GDM1 (cell line): Measurements from ENCODE around the gene SEMA6B.
A peak's percentile ranks its signal among the peaks of the same experiment; 100 is the strongest.

Experiments used
- DNase-seq: peaks from one replicate; lab custom pipeline; 2025; lab: John Stamatoyannopoulos, UW

The SEMA6B gene

GRCh38 chr19:4507804-4508203 is 51.7 kb downstream of the SEMA6B start:
- no peak for DNase-seq

DNA sequence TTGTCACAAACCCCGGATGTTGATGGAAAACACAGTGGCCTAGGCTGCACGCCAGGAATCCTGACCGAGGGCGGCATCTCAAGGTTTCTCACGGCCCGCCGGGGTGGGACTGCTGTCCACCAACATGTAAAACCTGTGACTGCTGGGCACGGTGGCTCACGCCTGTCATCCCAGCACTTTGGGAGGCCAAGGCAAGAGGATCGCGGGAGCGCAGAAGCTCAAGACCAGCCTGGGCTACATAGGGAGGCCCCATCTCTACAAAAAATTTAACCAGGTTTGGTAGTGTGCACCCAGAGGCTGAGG is 52.4 kb downstream of the SEMA6B start:
- no peak for DNase-seq

DNA sequence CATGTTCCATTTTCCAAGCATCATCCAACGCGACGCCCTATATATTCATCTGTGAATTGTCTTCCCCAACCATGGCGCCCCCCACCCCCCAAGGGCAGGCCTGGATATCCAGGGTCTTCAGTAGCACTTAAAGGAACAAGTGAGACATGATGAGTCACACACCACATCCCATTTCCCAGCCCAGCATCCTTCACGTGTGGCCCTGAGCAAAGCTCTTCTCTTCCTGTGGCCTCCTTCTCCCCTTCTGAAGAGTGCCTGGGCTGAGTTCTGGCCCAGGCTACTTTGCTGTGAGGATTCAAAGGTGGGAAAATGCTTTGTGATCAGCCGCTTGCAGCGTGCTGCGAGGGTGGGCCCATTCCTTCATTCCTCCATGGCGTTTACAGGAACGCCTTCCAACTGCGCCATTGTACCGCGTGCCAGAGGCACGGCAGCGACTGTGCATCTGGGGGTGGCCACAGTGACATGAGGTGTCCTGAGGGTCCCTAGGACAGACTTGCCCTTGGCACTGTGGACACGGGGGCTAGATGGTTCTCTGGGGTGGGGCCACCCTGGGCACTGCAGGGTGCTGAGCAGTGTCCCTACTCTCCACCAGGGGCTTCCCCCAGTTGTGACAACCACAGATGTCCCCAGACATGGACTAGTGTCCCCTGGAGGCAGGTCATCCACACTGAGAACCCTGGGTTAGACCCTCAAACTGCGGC is 52.9 kb downstream of the SEMA6B start:
- DNase-seq, result peak; percentile 35

- no peak for DNase-seq
Measured at GRCh38 chr19:4505570-4506448, 53.7 kb downstream of the SEMA6B start.

DNA sequence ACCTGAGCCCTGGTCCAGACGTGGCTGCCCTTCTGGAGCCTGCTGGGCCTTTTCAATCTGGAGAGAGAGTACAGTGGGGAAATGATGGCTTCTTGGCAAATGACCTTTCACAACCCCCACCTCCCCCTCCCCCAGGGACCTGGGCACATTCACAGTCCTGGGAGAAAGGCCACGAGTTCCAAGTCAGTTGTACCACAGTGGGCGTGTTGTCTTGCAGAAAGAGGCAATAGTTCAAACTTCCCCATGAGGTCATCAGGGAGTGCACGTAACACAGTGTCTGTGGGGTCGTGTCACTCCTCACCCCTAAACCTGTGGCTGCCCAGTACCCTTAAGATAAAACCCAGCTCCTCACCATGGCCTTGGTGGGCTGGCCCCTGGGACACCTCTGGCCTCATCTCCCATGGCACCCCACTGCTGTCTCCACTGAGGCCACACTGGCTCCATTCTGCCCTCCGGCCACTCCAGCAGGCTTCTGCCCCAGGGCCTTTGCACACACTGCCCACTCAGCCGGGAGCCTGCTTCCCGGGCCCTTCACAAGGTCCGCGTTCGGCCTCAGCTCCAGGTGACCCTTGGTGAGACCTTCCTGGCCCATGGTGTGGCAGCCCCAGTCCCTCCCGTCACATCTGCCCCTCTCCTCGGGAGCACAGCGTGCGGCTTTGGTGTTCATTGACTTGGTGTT is 54.5 kb downstream of the SEMA6B start:
- DNase-seq, result no peak

DNA sequence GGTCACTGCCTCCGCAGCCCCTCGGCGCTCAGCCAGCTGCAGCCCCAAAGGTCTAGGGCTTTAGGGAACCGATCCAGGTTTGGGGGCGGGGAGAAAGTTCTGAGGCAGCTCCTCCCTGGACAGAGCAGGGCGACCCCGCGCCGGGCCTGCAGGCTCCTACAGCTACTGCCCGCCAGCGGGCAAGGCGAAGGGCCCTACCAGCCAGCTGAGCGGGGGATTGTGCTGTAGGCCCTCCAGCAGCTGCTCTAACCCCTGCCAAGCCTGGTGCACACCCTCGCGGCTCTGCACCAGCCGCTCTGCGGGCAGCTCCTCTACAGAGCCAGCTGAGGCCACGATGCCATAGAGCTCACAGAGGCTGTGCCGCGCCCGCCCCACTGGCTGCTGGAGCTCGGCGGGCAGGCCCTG is 55.2 kb downstream of the SEMA6B start:
- no peak for DNase-seq

DNA sequence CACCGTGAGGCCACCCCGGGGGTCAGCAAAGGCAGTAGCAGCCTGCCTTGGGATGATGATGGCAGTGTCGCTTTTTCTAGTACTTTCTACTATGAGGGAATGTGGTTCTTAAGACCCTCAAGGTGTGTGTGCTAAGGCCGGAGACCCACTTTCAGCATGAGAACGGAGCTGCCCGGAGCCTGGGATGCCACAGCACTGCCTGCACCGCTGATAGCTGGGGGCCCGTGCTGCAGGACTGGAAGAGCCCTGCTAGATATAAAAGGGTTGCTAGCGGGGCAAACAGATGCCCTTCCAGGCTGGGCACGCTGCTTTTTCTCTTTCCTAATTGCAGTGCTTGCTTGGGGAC is 55.7 kb downstream of the SEMA6B start:
- DNase-seq, result no peak

DNA sequence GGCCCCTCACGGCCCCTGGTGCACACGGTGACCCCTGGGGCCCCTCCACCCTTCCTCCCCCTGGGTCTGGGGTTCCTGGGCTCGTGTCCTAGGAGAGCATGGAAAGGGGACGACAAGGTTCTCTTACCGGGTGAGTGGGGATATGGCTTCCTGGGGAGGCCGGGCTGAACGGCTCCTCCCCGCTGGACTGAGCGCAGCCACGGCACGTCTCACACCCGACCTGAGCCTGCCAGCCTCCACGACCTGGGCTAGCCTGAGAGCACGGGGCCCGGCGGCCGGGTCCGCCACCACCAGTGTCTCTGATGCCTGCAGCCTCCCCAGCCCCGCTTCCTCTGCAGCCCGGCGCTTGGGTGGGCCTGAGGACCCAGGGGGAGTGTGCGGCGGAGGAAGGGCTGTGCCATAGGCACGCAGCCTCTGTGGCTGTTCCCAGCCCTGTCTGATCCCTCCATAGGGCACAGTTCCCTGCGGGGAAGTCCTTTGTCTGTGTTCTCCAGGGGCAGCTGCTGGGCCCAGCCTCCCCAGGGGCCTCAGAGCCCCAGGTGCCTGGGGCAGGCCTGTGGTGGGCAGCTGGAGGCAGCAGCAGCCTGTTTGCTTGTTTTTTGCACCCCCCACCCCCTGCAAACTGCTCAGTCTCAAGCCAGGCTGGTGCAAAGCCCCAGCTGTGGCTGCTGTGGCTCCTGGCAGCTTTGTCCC is 56.2 kb downstream of the SEMA6B start:
- DNase-seq, result no peak

GRCh38 chr19:4502282-4503131 is 57.0 kb downstream of the SEMA6B start:
- no peak for DNase-seq

DNA sequence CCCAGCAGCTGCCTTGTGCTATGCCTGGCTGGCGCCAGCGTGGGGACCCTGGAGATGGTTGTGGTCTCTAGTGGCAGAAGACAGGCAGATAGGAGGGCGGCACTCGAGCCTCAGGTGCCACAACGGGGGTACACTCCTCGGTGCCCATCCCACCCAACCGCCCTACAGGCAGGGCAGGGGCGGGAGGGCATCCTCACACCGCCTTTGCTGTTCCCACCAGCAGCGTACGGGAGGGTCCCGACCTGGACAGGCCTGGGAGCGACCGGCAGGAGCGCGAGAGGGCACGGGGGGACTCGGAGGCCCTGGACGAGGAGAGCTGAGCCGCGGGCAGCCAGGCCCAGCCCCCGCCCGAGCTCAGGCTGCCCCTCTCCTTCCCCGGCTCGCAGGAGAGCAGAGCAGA is 57.8 kb downstream of the SEMA6B start:
- DNase-seq, result no peak

DNA sequence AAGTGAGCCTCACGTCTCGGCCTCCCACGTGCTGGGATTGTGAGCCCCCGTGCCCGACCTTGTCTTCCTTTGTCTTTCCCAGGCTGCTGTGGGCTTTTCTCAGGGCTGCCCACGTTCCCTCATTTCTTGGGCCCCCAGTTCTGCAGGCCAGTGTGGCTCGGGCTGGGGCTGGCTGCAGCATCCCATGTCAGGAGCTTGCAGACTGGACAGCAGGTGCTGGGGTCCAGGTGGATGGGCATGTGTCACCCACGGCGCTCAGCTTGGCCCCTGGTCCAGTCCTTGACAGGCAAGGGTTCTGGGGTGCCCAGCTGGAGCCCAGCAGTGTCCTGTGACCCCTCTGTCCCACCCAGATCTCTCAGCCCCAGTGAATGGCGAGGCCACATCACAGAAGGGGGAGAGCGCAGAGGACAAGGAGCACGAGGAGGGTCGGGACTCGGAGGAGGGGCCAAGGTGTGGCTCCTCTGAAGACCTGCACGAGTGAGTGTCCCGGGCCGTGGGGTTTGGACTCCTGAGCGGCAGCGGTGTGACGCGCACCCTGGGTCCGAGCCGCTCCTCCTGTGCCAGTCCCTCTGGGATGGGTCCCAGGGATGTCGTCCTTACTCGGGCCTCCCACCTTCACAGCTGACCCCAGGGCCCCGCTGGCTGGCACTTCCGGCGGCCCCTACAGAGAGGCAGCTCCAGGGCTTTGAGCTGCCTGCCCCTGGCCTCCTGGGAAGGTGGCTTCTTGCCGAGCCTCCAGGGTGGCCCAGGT is 58.5 kb downstream of the SEMA6B start:
- no peak for DNase-seq

DNA sequence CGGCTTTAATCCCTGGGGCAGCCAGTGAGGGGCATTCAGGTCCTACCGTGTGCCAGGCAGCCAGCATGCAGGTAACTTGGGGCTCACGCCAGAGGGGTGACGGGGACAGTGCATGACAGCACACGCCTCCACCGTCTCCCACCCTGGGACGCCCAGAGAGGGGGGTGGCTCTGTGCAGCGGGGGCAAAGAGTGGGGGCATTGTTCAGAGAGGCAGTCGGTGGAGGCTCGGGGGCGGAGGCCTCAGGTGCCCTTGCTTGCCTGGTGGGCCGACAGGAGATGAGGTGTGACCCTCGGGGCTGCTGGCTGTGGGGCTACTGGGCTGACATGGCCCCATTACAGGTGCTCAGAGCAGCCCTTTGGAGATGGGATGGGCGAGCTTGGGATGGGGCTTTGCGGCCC is 59.6 kb downstream of the SEMA6B start:
- no peak for DNase-seq

GRCh38 chr19:4499318-4499717 is 60.2 kb downstream of the SEMA6B start:
- no peak for DNase-seq

DNA sequence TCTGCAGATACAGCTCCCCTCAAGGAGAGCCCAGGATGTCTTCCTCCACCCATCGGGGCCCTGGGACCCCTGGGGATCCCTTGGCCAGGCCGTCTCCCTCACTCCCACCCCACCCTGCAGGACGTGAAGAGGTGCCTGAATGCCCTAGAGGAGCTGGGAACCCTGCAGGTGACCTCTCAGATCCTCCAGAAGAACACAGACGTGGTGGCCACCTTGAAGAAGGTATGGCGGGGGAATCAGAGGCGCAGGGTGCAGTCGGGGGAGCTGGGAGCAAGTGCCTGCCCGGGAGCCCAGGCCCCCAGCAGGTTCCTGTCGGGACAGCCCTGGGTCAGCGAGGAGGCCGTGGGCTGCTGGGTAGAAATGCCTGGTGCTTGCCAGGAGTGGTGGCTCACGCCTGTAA is 60.8 kb downstream of the SEMA6B start:
- DNase-seq, result no peak

DNA sequence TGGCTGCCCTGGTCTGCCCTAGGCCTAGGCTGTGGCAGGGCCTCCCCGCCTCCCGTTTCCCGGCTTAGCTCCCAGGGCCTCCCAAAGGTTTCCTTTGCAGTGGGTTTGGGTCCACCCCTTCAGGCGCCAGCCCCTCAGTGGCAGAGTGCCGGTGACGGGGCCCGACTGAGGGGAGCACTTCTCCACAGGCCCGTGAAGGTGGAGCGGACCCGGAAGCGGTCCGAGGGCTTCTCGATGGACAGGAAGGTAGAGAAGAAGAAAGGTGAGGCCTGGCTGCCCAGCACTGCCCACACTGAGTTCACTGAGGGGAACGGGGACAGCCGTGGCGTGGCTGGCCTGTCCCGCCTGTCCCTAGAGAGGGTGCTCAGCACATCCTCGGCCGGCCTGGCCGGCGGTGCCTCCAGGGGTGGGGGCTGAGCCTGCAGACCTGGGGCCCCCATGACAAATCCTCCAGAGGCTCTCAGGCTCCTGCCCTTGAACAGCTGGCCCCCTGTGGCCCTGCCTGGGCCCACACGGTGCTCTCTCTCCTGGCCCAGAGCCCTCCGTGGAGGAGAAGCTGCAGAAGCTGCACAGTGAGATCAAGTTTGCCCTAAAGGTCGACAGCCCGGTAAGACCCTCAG is 61.6 kb downstream of the SEMA6B start:
- DNase-seq, result no peak

- DNase-seq, result no peak
Measured at GRCh38 chr19:4496304-4496703, 63.2 kb downstream of the SEMA6B start.

DNA sequence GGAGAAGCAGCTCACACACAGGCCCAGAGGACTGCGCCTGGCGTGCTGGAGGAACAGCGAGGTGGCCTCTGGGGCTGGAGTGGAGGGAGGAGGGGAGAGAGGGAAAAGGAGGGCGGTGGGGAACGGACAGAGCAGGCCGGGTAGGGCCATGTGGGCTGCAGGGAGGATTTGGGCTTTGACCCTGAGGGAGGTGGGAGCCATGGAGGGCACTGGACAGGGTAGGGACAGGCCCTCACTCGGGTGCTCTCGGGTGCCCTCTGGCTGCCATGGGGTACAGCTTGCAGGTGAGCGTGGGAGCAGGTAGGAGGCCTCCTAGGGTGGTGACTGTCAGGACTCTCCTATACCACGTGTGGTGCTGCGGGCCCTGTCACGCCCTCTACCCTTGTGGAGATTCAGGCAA is 64.0 kb downstream of the SEMA6B start:
- DNase-seq, result no peak

GRCh38 chr19:4494691-4495064 is 64.8 kb downstream of the SEMA6B start:
- no peak for DNase-seq

DNA sequence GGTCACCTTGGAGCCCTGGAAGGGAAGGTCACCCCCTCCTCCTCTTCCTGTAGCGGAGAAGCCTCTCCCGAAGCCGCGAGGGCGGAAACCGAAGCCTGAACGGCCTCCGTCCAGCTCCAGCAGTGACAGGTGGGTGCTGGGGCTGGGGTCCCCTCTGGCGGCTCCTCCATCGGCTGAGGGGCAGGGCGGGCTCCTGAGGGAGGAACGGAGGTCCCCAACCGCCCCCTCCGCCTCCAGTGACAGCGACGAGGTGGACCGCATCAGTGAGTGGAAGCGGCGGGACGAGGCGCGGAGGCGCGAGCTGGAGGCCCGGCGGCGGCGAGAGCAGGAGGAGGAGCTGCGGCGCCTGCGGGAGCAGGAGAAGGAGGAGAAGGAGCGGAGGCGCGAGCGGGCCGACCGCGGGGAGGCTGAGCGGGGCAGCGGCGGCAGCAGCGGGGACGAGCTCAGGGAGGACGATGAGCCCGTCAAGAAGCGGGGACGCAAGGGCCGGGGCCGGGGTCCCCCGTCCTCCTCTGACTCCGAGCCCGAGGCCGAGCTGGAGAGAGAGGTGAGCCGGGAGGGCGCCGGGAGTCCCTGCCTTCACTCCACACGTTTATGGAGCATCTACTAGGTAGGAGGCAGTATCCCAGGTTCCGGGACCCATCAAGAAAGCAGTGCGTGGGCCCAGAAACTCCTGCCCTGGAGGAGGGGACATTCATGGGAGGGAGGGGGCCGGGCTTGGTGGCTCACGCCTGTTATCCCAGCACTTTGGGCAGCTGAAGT is 65.4 kb downstream of the SEMA6B start:
- DNase-seq, result no peak
